Sciatic nerve (tissue), 2 donors: ENCODE results near the gene PRKCG. TPM values are rescaled to one million over a fixed set of nuclear protein-coding genes. Genes with fewer than 3 reads are reported as not detected.

Experiments used
- ATAC-seq: fragments of 200-7000 bp; cut with Tn5 transposase; one replicate; pipeline ENCODE4 v1.9.1; 2020; ENCODE audit warnings: mild to moderate bottlenecking, moderate library complexity
- DNase-seq: peaks from one replicate; pipeline ENCODE4 v3.0.0-alpha.2; 2020; ENCODE audit warnings: low spot score
- intact Hi-C: fragments of 100-400 bp; cut with DNase I; formaldehyde crosslinking; loops from one replicate; pipeline ENCODE4 v1.14.2; 2022
- total RNA-seq: library from RNA; stranded (reverse); fragmentation: NEBNext Ultra II Directional; extraction: Animal tissue kit (Norgen Biotek cat#: 25700); gene quantifications from one replicate; pipeline ENCODE4 v1.2.1, GENCODE V29; 2021
- donor health status: DM: no; HTN: no; CAD: no.
- donor health status: DM: no; HTN: no; CAD: no.

Gene PRKCG
- total RNA-seq, 1 donor from 2014 or later, result not detected

- ATAC-seq (no peak), DNase-seq (no peak)
- intact Hi-C loops, result no loop called here
Measured at GRCh38 chr19:53892301-53892980, 10.4 kb downstream of the PRKCG start.

DNA sequence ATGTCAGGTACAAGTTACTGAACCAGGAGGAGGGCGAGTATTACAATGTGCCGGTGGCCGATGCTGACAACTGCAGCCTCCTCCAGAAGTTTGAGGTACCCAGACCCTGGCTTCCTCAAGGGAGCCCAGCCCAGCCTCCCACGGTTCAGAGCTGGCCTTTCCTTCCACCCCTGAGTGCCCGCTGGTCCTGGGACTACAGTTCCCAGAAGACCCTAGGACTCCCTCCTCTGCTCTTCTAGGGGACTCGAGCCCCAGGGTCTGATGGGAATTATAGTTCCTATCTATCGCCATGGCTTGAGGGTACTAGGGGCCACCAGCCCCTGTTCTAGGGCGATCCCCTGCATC is 11.0 kb downstream of the PRKCG start:
- DNase-seq (no peak), ATAC-seq (no peak)
- intact Hi-C loops, result no loop called here

DNA sequence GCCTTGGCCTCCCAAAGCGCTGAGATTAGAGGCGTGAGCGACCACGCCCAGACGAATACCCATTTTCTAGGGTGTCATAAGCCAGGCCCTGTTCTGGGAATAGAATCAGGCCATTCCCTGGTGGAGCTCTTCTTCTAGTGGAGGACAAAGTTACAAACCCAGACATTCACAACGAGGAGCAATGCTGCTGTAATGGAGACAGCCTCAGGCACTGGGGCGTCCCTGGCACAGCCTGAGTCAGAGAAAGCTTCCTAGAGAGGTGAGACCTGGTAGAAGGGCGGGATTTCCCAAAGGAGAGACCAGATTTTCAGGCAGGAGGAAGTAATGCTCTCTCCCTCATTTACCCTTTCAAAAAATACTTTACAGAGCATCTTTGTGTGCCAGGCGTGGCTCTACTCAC is 12.7 kb downstream of the PRKCG start:
- DNase-seq, result no peak
- no peak for ATAC-seq
- intact Hi-C loops, result no loop called here

GRCh38 chr19:53896682-53897081 is 14.7 kb downstream of the PRKCG start:
- ATAC-seq, result no peak
- intact Hi-C loops, result no loop called here
- DNase-seq, result no peak

DNA sequence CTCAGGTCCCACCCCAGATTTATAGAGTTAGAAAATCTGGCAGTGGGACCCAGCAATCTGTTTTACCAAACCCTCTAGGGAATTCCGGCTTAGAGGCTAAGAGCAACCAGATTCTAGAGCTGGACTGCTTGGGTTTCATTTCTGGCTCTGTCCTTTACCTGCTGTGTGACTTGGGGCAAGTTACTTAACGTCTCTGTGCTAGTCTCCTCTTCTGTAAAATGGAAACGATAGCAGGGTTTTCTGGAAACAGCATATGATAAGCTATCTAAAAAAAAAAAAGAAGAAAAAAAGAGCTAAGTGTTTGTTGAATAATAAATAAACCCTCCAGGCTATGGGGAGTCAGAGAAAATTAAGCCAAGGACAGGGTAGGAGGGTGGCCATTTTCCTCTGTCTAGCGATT is 15.5 kb downstream of the PRKCG start:
- DNase-seq (no peak), ATAC-seq (no peak)
- intact Hi-C loops, result no loop called here

GRCh38 chr19:53898166-53898565 is 16.2 kb downstream of the PRKCG start:
- intact Hi-C loops, result no loop called here
- ATAC-seq, result no peak
- DNase-seq, result no peak

DNA sequence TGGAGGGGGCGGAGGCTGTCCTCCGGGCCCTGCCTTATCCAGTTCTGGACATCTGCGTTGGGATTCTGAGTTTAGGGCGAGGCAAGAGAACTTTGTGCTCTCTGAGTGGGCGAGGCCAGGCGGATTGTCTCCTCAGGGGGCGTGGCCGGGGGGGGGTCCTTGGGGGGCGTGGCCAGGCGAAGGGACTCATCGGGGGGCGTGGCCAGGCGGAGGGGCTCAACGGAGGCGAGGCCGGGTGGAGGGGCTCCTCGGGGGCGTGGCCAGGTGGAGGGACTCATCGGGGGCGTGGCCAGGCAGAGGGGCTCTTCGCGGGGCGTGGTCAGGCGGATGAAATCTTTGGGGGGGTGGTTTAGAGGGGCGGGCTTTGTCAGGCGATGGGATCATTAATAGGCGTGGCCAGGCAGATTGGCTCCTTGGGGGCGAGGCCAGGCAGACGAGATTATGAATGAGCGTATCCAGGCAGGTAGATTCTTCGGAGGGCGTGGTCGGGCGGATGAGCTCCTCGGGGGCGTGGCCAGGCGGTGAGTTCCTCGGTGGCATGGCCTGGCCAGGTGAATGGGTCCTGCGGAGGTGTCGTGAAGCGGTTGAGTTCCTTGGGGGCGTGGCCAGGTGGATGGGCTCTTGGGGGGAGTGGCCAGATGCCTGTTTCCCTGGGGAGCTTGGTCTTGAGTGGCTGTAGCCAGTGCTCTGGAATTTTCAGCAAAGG is 16.8 kb downstream of the PRKCG start:
- DNase-seq, result no peak
- ATAC-seq, result no peak
- intact Hi-C loops, result no loop called here

DNA sequence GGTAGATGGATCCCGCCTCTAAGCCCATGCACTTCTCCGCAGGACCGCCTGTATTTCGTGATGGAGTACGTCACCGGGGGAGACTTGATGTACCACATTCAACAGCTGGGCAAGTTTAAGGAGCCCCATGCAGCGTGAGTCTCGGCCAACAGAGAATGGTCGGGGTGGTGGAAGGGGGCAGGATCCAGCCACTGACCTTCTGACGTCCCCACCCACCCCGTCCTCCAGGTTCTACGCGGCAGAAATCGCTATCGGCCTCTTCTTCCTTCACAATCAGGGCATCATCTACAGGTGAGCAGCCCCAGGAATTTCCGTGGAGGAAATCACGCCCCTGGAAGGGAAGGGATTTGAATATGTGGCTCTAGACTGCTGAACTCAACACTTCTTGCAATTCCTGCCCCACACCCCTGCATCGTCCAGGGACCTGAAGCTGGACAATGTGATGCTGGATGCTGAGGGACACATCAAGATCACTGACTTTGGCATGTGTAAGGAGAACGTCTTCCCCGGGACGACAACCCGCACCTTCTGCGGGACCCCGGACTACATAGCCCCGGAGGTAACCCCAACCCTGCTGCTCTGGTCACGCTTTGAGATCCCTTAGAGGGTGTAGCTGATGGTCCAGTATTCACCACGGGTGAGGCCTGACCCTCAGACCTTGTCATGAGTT is 18.3 kb downstream of the PRKCG start:
- DNase-seq (no peak), ATAC-seq (no peak)
- intact Hi-C loops, result no loop called here

DNA sequence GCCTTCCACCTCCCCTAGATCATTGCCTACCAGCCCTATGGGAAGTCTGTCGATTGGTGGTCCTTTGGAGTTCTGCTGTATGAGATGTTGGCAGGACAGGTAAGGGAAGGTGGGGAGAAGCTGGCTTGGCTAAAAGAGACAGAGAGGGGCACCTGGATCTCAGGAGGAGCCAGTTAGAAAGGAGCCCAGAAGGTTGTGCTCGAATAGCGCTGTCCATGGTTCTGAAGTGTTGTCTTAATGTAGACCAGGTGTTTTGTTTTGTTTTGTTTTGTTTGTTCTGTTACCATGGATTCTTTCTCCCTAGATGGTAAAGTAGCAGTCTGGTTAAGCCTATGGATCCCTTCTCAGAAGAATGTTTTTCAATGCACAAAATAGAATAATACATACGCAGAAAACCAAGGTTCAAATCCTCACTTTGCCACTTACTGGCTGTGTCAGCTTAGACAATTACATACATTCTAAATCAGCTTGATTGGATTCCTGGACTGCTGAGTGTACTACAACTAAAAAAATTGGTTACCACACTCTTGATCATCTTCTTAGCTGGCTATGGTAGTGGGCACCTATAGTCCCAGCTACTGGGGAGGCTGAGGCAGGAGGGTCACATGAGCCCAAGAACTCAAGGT is 21.2 kb downstream of the PRKCG start:
- no peak for ATAC-seq
- intact Hi-C loops, result no loop called here
- no peak for DNase-seq

GRCh38 chr19:53904909-53905308 is 22.9 kb downstream of the PRKCG start:
- ATAC-seq, result no peak
- no peak for DNase-seq
- intact Hi-C loops, result no loop called here

- intact Hi-C loops, result no loop called here
- ATAC-seq, result no peak
- no peak for DNase-seq
Measured at GRCh38 chr19:53905787-53906186, 23.8 kb downstream of the PRKCG start.

GRCh38 chr19:53906211-53907192 is 24.5 kb downstream of the PRKCG start:
- intact Hi-C loops, result no loop called here
- no peak for ATAC-seq
- peak; percentile 70 for DNase-seq

DNA sequence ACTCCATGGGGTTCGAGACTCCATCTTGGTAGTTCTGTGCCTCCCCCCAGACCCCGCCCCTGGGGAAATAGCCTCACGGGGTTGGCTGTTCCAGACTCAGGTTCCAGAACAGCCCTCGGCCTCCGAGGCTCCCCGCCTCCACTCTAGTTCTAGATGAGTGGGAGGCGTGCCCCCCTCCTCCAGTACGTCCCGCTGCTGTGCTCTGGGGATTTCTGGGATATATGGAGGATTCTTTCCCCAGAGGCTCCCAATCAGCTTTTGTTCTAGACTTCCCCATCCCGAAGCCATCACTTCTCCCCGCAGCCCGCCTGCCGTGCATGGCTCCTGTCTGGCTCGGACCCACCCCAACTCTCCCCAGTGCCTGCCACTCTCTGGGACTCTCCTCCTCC is 25.2 kb downstream of the PRKCG start:
- intact Hi-C loops, result no loop called here
- DNase-seq, result no peak
- ATAC-seq, result no peak

GRCh38 chr19:53907690-53908089 is 25.7 kb downstream of the PRKCG start:
- ATAC-seq, result no peak
- intact Hi-C loops, result no loop called here

GRCh38 chr19:53908106-53908934 is 26.3 kb downstream of the PRKCG start:
- intact Hi-C loops, result no loop called here
- ATAC-seq (peak; percentile 81), DNase-seq (no peak)

More at GRCh38 chr19:53907690-53908089, 25.7 kb downstream of the PRKCG start:
- DNase-seq, result no peak

GRCh38 chr19:53908935-53909415 is 27.0 kb downstream of the PRKCG start, which contains the start of gene CACNG7:
CACNG7 (plus strand) TSS chr19:53909278; CDS start chr19:53912832, 3,554 bp downstream.
- ATAC-seq (no peak), DNase-seq (no peak)
- intact Hi-C loops, result no loop called here

DNA sequence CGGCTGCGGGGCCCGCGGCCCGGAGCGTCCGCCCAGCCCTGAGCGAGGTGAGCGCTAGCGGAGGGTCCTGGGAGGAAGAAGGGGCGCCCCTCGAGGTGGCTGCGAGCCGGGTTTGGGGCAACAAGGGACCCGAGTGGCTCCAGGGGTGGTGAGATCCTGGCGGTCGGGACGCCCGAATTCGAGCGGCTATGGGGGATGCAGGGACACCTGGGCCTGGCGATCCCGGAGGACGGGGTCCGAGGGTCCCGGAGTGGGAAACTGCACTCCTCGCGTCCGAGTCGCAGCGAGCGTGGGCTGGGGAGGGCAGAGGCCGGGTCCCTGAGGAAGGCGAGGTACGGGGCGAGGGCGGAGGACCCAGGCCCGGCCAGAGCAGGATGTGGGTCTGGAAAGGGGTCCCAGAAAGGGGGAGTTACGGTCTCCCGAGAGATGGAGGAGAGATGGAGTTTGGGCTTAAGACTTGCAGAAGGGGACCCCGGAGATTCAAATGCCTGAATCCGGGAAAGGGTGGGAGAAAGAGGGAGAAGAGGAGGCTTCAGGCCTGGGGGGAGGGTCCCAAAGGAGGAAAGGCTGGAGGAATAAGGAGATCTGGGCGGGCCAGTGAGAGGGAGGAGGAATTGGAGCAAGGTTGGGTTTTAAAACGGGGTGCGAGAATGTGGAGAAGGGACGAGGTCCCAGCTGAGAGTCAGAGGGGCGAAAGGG is 27.6 kb downstream of the PRKCG start:
- no peak for DNase-seq
- no peak for ATAC-seq
- intact Hi-C loops, result no loop called here
